ENCODE measurements around the gene DRC1.

Gene DRC1

DNA sequence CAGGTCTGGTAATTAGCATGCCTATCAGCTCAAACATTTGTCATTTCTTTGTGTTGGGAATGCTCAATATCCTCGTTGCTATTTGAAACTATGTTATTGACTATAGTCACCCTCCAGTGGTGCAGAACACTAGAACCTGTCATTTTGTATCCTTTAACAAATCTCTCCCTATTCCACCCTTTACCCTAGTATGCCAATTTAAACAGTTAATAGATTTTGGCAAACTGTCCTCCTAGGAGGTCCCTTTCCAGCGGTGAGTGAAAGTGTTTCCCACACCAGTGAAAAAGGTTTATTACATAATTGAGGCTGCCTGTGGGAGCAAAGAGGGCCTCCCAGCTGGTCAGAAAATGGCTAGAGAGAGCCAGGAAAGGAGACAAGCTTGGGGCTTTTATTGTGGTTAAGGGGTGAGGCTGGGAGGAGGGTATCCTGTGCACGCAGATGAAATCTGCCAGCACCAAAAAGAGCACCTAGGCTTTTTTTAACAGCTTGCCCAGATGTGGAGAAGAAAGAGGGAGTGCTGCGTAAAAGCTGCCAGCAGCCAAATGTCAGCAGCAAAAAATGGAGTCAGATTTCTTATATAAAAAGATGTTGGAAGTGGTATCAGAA lies 1.8 kb upstream of the DRC1 start:
- DNase-seq (ENCODE audit: low read depth in 1 of 2, low spot score in 1 of 2) = no peak

GRCh38 chr2:26400723-26401122 lies 997 bp upstream of the DRC1 start:
- DNase-seq (ENCODE audit: low read depth in 1 of 2, low spot score in 1 of 2) = no peak

DNA sequence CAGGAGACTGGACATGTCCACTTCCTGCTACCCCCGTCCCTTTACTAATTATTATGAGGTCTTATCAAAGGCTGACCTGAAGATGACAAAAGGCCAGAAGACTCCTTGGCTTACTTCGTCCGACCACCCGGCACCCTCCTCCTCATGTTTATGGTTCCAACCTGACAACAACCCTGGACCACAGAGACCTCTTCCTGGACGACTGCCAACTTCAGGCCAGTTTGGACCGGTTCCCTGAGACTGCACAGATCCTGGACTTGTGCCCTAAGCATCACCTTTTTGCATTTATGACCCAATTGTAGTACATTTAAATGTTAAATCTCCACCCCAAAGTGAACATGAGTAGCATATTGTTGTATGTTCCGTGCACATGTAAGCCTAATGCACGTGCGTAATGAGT lies 5.8 kb downstream of the DRC1 start:
- no peak for DNase-seq (ENCODE audit: low read depth in 1 of 2, low spot score in 1 of 2)

DNA sequence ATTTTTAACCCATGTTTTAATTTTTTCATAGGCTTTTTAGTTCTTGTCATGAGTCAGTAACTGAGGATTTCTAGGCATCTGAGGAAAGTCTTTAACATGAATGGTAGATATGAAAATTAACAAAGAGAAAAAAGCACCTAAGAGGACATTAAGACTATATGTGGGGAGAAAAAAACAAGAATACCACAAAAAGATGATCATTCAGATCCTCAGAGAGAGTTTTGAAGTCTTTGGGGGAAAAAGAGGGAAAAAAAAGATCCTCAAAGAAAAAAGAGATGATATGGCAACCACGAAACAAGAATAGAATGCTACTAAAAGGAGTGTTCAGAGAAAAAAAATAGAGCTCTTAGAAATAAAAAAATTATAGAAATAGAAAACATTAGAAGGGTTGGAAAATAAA lies 8.1 kb downstream of the DRC1 start:
- DNase-seq (ENCODE audit: low read depth in 1 of 2, low spot score in 1 of 2) = no peak

GRCh38 chr2:26410764-26411243 lies 9.1 kb downstream of the DRC1 start:
- no peak for DNase-seq (ENCODE audit: low read depth in 1 of 2, low spot score in 1 of 2)

- DNase-seq (ENCODE audit: low read depth in 1 of 2, low spot score in 1 of 2) = no peak
Measured at GRCh38 chr2:26411419-26411818, 9.7 kb downstream of the DRC1 start.

- no peak for DNase-seq (ENCODE audit: low read depth in 1 of 2, low spot score in 1 of 2)
Measured at GRCh38 chr2:26412091-26412673, 10.5 kb downstream of the DRC1 start.

- DNase-seq (ENCODE audit: low read depth in 1 of 2, low spot score in 1 of 2) = no peak
Measured at GRCh38 chr2:26414311-26414710, 12.6 kb downstream of the DRC1 start.

DNA sequence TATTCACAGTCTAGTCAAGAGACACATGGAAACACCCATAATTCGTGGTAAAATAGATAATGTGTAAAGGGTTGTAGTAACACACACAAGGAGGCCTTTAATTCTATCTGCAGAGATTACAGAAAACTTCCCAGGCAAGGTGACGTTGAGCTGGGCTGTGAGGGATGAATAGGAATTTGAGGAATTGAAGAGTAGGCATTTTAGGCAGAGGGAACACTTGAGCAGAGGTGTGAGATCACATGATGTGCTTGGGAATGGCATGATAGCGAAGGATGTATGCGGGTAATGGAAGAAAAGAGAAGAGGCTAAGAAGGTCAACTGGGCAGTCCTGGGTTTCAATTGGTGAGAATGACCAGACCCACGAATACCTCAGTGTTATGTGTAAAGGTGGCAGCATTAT lies 20.2 kb downstream of the DRC1 start:
- no peak for DNase-seq (ENCODE audit: low read depth in 1 of 2, low spot score in 1 of 2)

DNA sequence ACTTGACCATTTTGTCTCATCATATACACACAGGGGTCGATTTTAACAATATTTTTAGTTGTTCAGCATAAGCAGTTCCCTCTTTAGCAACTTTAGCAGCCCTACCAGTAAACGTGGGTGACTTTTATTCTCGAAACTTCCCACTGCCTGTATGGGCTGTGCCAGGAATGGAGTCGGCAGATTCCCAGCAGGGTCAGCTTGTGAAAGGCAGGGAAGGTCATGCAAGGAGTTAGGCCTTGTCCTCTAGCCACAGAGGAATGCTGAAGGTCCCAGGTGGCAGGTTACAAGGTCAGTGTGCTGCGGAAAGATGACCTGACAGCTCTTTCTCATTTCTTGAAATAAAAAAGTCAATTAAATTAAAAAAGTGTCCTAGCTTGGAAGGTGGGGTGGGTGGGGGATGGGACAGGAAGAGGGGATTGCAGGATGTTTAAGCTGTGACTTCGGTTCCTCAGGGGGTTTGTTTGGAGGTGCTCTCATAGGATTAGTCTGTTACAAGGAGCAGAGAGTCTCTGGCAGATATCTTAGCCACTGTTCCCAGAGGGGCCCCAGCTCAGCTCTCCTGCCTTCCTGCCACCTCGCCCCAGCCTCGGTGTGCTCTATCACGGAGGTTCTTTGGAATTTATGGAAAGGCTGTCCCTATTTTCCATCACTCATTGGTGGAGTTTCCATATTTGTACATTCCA lies 21.4 kb downstream of the DRC1 start:
- DNase-seq (ENCODE audit: low read depth in 1 of 2, low spot score in 1 of 2) = no peak

- DNase-seq (ENCODE audit: low read depth in 1 of 2, low spot score in 1 of 2) = no peak
Measured at GRCh38 chr2:26423750-26424149, 22.0 kb downstream of the DRC1 start.

DNA sequence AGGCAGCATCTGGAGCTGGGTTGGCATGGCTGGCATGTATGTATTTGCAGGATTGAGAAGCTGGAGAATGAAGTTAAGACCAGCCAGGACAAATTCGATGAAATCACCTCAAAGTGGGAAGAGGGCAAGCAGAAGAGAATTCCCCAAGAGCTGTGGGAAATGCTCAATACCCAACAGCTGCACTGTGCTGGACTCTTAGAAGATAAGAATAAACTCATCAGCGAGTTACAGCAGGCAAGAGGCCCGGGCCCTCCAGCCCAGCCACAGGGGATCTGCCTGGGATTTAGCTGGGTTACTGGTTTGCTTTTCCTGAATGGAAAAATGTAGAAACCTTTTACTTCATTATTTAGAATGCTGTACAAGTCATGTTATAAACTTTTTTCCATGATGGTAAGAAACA lies 22.5 kb downstream of the DRC1 start:
- no peak for DNase-seq (ENCODE audit: low read depth in 1 of 2, low spot score in 1 of 2)

- DNase-seq (ENCODE audit: low read depth in 1 of 2, low spot score in 1 of 2) = no peak
Measured at GRCh38 chr2:26428846-26429245, 27.1 kb downstream of the DRC1 start.

- DNase-seq (ENCODE audit: low read depth in 1 of 2, low spot score in 1 of 2) = no peak
Measured at GRCh38 chr2:26429779-26430578, 28.3 kb downstream of the DRC1 start.

- no peak for DNase-seq (ENCODE audit: low read depth in 1 of 2, low spot score in 1 of 2)
Measured at GRCh38 chr2:26430826-26431225, 29.1 kb downstream of the DRC1 start.

DNA sequence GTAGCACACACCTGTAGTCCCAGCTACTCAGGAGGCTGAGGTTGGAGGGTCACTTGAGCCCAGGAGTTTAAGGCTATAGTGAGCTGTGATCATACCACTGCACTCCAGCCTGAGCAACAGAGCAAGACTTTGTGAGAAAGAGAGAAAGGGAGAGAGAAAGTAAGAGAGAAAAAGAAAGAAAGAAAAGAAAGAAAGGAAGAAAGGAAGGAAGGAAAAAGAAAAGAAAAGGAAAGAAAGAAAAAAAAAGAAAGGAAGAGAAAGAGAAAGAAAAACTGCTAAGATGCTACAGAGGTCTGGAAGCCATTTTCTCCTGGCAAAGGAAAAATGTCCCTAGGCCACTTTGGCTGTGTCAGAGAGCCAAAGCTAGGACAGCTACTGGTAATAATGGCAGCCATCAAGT lies 30.6 kb downstream of the DRC1 start:
- DNase-seq (ENCODE audit: low read depth in 1 of 2, low spot score in 1 of 2) = no peak

DNA sequence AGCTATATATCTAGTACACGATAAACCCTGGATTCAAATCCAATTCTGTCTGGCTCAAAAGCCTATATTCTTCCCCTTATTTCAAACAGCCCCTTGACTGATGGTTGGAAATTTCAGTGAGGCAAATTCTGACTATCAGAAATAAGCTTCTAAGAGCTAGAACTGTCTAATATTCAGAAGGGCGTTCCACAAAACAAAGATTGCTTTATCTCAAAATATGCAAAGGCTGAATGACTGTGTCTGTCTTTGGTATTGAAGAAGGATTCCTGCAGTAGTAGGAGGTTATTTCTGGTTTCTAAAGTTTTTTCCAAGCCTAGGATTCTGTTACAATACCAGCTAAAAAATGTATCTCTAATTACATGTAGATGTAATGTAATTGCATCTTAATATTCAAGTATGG lies 31.1 kb downstream of the DRC1 start:
- DNase-seq (ENCODE audit: low read depth in 1 of 2, low spot score in 1 of 2) = no peak

DNA sequence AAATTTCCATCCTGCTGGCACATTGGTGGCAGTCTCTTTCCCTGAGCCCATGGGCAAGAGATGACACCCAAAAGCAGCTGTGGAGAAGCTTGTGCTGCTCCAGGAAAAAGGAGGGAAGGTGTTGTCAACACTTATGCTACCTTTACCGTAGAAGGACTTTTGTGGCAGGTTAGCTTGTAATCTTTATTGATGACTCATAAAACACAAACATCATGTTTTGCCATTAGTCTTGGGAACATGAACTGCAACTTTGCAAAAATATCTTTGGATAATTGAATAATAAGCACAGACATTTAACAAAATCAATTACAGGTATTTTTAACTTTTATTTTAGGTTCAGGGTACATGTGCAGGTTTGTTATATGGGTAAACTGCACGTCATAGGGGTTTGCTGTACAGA lies 33.4 kb downstream of the DRC1 start:
- DNase-seq (ENCODE audit: low read depth in 1 of 2, low spot score in 1 of 2) = no peak

DNA sequence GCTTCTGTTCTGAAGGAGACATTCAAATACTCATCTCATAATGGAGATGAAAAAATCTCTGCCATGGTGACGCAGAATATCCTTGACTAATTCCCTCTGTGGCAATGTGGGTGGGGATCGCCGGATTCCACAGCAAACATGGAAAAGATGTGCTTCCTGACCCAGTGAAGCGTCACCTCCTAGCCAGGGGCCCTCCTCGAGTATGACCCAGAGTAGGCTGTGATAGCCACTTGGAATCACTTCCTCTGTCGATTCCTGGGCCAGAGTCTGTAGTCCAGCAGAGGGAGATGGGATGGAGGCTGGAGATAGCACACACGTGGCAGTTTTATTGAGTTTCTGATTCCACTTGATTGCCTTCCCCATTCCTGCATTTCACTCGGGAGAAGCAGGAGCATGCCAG lies 36.8 kb downstream of the DRC1 start:
- DNase-seq (ENCODE audit: low read depth in 1 of 2, low spot score in 1 of 2) = no peak

GRCh38 chr2:26438926-26439325 lies 37.2 kb downstream of the DRC1 start:
- DNase-seq (ENCODE audit: low read depth in 1 of 2, low spot score in 1 of 2) = no peak

DNA sequence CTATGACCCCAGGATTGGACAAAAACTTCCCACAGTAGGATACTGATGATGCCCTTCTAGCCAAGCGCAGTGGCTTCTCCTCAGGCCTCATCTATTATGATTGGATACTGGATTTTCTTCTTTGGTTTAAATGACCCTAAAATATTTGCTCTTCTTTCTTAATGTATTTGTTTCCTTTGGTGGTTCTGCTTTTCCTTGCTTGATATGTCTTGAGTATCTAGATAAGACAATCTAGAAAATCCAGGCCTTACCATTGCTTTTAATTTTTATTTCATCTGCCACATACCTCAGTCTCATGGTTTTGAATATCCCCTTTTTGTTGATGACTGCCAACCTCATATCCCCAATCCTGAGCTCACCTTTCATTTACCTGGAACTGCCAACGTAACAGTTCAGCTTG lies 40.6 kb downstream of the DRC1 start:
- DNase-seq (ENCODE audit: low read depth in 1 of 2, low spot score in 1 of 2) = no peak

DNA sequence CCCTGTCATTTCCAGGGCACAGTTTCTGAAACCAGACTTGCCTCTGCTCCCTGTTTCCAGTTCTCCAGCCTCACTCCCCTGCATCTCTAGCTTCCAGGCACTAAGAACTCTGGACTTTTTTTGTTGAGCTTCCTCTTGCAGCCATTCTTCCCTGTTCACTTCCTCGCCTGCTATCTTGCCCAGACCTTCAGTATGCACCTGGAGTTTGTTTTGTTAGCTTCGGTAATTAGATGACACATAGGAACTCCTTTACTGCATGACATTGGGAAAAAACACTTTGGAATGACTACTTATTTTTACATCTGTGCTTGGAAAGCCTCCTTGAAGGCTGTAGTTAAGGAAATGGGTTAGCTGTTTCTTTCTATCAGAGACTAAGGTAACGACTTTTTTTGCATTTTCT lies 41.0 kb downstream of the DRC1 start:
- no peak for DNase-seq (ENCODE audit: low read depth in 1 of 2, low spot score in 1 of 2)
